ENCODE results near the gene CFAP20DC.
A peak's percentile ranks its signal among the peaks of the same experiment; 100 is the strongest.
"Not testable (repeated sequence)": the region's sequence is repeated elsewhere in the genome, so short reads cannot be mapped to it uniquely, and the experiment has no call there.

CFAP20DC gene

GRCh38 chr3:58866079-58866478 lies 183.7 kb downstream of the CFAP20DC start:
- no peak for DNase-seq (ENCODE audit: low spot score)

GRCh38 chr3:58864480-58864879 lies 185.3 kb downstream of the CFAP20DC start:
- no peak for DNase-seq (ENCODE audit: low spot score)

- no peak for DNase-seq (ENCODE audit: low spot score)
Measured at GRCh38 chr3:58863206-58863605, 186.6 kb downstream of the CFAP20DC start.

- no peak for DNase-seq (ENCODE audit: low spot score)
Measured at GRCh38 chr3:58861551-58861950, 188.3 kb downstream of the CFAP20DC start.

GRCh38 chr3:58858126-58858525 lies 191.7 kb downstream of the CFAP20DC start:
- DNase-seq (ENCODE audit: low spot score) = no peak

- no peak for DNase-seq (ENCODE audit: low spot score)
Measured at GRCh38 chr3:58857402-58857801, 192.4 kb downstream of the CFAP20DC start.

- no peak for DNase-seq (ENCODE audit: low spot score)
Measured at GRCh38 chr3:58848826-58849225, 201.0 kb downstream of the CFAP20DC start.

GRCh38 chr3:58842050-58842747 lies 207.6 kb downstream of the CFAP20DC start:
- not testable (repeated sequence) for DNase-seq (ENCODE audit: low spot score)

- no peak for DNase-seq (ENCODE audit: low spot score)
Measured at GRCh38 chr3:58840949-58841348, 208.9 kb downstream of the CFAP20DC start.

GRCh38 chr3:58839964-58840363 lies 209.9 kb downstream of the CFAP20DC start:
- DNase-seq (ENCODE audit: low spot score) = no peak

GRCh38 chr3:58839187-58839586 lies 210.6 kb downstream of the CFAP20DC start:
- no peak for DNase-seq (ENCODE audit: low spot score)

GRCh38 chr3:58837856-58838255 lies 212.0 kb downstream of the CFAP20DC start:
- no peak for DNase-seq (ENCODE audit: low spot score)

- DNase-seq (ENCODE audit: low spot score) = no peak
Measured at GRCh38 chr3:58837141-58837843, 212.5 kb downstream of the CFAP20DC start.

GRCh38 chr3:58835086-58835485 lies 214.7 kb downstream of the CFAP20DC start:
- no peak for DNase-seq (ENCODE audit: low spot score)

- DNase-seq (ENCODE audit: low spot score) = no peak
Measured at GRCh38 chr3:58833491-58833890, 216.3 kb downstream of the CFAP20DC start.

- no peak for DNase-seq (ENCODE audit: low spot score)
Measured at GRCh38 chr3:58829321-58830000, 220.4 kb downstream of the CFAP20DC start.

GRCh38 chr3:58824777-58825176 lies 225.0 kb downstream of the CFAP20DC start:
- DNase-seq (ENCODE audit: low spot score) = no peak

- DNase-seq (ENCODE audit: low spot score) = peak; percentile 65
Measured at GRCh38 chr3:58824285-58824684, 225.5 kb downstream of the CFAP20DC start.

GRCh38 chr3:58806551-58807244 lies 243.1 kb downstream of the CFAP20DC start:
- DNase-seq (ENCODE audit: low spot score) = not testable (repeated sequence)

- no peak for DNase-seq (ENCODE audit: low spot score)
Measured at GRCh38 chr3:58804914-58805313, 244.9 kb downstream of the CFAP20DC start.

GRCh38 chr3:58801541-58801940 lies 248.3 kb downstream of the CFAP20DC start:
- no peak for DNase-seq (ENCODE audit: low spot score)

GRCh38 chr3:58800940-58801339 lies 248.9 kb downstream of the CFAP20DC start:
- DNase-seq (ENCODE audit: low spot score) = no peak

Measured in iPS-NIHi11 (cell line).